ENCODE results near the gene SPN.
"Not testable (repeated sequence)": the region's sequence is repeated elsewhere in the genome, so short reads cannot be mapped to it uniquely, and the experiment has no call there.

GRCh38 chr16:29620591-29620990 lies 42.5 kb upstream of the SPN start:
- TF ChIP-seq CTCF (IDR thresholded peaks at IDR 0.05; ENCODE audit: low read length) = peak; percentile 10; the same call in 1 of the 2 replicates
- TF ChIP-seq EZH2 (optimal IDR thresholded peaks at IDR 0.05; ENCODE audit: low read depth, low read length); EZH2phosphoT487 (IDR thresholded peaks at IDR 0.05; ENCODE audit: low read length): not testable (repeated sequence)
